Stomach (tissue), 4 donors: Measurements from ENCODE around the gene GADD45A.

Experiments
- CTCF ChIP-seq, 7 experiments: fragments of 450-650 bp in 4 of 7; fragments of 200-600 bp in 3 of 7; sonication (generic) in 3 of 7; IDR thresholded peaks; one replicate each; pipeline ENCODE4 v1.5.1; 2016 to 2019; ENCODE audit warnings: antibody characterized with exemption in 7 of 7, control low read depth in 2 of 7, mild to moderate bottlenecking in 1 of 7
- POLR2A ChIP-seq, 4 donors: fragments of 450-650 bp; IDR thresholded peaks; one replicate each; pipeline ENCODE4 v1.6.1; 2016; ENCODE audit warnings: antibody characterized with exemption in 4 of 4, control low read depth in 2 of 4, mild to moderate bottlenecking in 1 of 4, moderate library complexity in 1 of 4
- POLR2AphosphoS5 ChIP-seq, 3 donors: sonication (generic); formaldehyde crosslinking; IDR thresholded peaks; one replicate each; pipeline ENCODE4 v1.6.1; 2016; ENCODE audit warnings: antibody characterized with exemption in 3 of 3

- no peak for TF ChIP-seq POLR2A (IDR thresholded peaks at IDR 0.05)
- no peak for TF ChIP-seq CTCF (IDR thresholded peaks at IDR 0.05)
- TF ChIP-seq POLR2AphosphoS5 (IDR thresholded peaks at IDR 0.05) = no peak
Observed at GRCh38 chr1:67711158-67711854, 26.3 kb downstream of the GADD45A start.
